Measurements from ENCODE around the gene CDH16.
A peak's percentile ranks its signal among the peaks of the same experiment; 100 is the strongest.

Gene CDH16

DNA sequence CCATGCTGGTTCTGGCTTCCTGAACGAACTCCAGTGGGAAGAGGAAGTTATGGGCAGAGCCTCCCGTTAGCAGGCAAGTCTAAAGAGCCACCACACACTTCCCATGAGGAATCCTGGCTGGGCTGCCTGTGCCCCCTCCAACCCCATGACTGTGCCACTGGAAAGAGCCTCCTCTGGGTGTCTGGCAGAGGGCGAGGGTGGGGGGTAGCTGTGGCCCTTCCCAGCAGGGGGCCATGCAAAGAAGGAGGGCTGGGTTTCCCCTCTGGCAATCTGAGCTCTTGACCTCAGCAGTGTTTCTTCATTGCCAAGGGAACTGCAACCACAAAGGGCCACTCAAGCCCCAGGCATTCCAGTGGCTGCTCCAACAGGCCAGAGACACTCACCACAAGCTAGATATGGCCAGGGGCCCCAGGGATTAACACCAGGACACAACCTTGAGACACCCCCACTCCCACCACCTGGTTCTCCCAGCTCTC is 8.3 kb upstream of the CDH16 start:
- no peak for DNase-seq (ENCODE audit: low read depth in 2 of 2)

DNA sequence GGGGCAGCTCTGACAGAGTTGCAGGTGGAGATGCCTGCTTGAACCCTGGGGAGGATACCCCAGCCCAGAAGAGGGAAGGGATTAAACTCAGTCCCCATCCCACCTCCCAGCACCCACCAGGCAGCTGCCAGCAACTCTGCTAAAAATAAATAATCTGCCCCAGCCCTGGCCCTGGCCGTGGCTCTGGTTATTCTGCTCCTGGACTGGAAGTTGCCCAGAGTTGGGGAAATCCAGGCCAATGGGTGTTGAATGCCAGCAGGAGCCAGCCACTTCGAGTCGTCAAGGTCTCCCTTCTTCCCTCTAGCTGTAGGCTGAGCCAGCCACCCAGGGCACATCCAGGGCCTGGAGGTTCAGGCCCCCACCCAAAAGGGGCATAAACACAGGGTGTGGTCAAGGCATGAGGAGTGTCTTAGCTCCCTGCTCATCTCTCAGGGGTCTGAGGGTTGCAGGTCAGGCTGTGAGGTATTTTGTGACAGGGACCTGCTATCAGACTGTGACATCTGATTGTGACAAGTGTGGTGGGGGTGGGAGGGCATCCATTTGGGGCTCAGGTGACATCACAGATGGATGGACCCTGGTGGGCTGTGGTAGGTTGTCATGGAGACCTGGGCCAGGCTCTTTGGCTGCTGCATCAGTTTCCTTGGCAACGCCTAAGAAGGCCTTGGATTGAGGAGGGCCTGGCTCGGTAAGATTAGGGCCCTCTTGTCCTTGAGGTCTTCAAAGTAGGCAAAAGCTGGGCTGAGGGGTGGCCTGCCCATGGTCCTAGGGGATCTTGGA is 7.7 kb upstream of the CDH16 start:
- DNase-seq (ENCODE audit: low read depth in 2 of 2) = no peak

DNA sequence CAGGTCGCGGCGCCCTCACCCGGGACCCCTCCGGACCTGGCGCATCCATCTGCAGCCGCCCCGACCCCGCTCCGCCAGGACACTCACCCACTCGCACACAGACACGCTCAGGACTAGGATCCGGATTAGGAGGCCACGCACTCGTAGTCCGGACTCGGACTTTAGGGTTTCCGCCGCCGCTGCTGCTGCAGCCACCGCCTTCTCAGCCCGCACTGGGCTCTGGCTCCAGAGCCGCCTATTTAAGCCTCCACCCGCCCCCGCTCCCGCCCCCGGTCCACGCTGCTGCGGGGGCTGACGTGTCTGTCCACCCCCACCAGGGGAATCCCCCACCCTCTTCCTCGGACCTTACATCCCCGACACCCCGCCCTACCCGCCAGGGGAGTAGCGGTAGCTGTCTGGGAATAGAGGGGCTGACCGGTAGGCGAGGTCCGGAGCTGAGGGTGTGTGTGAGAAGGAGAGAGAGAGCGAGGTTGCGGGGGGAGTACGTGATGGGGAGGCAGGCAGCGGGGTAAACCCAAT is 6.7 kb upstream of the CDH16 start, which contains the start of gene RRAD:
Gene RRAD, minus strand, starts transcription at position 214 of the 519 bp plus-strand sequence. CDS start 356 bp downstream, outside the sequence.
- no peak for DNase-seq (ENCODE audit: low read depth in 2 of 2)

DNA sequence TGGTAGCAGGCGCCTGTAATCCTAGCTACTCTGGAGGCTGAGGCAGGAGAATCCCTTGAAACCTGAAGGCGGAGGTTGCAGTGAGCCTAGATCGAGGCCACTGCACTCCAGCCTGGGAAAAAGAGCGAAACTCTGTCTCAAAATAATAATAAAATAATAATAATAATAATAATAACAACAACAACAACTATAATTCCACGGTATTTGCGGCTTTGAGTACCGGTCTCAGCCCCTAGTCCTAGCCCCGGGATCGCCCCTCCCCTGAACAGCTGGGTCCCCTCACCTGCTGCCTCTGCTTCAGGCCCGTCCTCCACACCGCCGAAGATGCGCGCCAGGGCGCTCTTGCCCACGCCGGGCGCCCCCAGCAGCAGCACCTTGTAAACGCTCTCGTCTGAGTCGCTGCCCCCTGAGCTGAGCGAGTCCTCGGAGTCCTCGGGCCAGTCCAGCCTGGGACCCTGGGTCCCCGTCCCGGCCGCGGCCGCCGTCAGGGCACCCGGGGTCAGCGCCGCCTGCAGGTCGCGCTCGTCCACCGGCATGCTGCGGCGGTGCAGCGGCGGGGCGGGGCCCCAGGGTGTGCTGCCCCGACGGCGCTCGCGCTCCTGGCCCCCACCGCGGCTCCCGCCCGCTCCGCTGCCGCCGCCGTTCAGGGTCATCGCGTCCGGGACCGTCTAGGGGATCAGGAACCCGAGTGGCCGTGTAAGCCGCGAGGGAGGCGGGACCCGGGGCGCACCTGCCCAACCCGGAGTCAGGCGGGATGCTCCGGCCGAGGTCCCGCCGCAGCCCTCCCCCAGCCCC is 6.0 kb upstream of the CDH16 start:
- peak in 1 of 2 donors; percentile 39 for DNase-seq (ENCODE audit: low read depth in 2 of 2)

DNA sequence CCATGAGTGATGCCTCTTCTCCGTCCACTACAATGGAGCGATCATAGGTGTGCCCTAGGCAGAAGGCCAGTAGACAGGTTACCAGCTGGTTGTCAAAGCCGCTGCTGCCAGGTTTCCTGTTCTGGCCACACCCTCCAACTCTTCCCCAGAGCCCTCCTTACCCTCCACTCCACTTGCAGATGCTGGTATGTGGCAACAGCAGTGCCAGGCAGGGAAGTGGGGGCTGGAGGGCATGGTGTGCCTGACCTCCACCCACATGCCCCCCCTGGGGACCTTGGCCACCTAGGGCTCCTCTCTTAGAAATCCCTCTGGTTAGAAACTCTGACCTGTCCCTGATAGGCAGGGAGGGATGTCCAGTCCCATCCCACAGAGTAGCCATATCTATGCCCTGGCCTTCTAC is 5.2 kb upstream of the CDH16 start:
- DNase-seq (ENCODE audit: low read depth in 2 of 2) = no peak

DNA sequence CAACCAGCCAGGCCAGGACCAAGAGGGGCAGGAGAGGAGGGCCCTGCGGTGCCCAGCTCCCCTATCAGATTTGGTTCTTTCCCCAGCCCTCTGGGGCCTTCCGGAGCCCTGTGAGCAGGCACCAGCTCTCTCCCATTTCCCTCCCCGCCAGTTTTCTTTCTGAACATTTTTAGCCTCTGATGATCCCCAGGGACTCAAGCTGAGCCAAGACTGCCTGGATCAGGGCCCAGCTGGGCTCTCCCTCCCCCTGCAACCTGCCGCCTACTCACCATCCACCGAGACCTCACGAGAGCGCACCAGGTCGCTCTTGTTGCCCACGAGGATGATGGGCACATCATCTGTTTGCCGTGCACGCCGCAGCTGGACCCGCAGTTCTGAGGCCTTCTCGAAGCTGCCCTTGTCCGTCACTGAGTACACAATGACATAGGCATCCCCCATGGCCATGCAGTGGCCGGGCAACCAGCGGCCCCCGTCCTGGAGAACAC is 4.6 kb upstream of the CDH16 start:
- no peak for DNase-seq (ENCODE audit: low read depth in 2 of 2)

DNA sequence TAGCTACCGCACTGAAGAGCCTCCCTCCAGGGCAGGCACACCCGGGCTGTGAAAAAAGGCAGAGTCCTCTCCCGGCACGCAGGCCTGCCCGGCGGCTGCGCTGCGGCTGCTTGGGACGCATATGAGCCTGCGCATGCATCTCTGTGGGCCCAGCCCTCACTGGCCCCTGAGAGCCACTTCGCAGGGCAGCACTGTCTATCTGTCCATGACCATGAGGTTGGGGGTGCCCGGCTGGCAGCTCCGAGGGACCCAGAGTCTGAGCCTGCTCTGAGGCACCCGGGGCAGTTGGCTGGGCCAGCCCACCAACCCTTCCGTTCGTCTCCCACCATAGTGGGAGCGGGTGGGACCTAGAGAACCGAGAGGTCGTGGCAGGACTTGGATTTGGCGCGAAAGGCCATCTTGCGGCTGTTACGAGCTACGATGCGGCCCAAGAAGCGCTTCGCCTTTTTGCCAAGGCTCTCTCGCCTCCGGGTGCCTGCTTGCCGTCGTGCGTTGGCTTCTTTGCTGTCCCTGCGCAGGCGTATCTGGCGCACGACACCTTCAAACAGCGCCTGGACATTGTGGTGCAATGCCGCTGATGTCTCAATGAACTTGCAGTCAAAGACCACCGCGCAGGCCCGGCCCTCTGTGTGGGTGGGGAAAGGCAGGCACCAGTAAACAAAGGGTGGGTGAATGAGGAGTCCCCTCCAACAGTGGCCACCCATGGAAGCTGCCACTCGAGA is 3.2 kb upstream of the CDH16 start:
- DNase-seq (ENCODE audit: low read depth in 2 of 2) = no peak

DNA sequence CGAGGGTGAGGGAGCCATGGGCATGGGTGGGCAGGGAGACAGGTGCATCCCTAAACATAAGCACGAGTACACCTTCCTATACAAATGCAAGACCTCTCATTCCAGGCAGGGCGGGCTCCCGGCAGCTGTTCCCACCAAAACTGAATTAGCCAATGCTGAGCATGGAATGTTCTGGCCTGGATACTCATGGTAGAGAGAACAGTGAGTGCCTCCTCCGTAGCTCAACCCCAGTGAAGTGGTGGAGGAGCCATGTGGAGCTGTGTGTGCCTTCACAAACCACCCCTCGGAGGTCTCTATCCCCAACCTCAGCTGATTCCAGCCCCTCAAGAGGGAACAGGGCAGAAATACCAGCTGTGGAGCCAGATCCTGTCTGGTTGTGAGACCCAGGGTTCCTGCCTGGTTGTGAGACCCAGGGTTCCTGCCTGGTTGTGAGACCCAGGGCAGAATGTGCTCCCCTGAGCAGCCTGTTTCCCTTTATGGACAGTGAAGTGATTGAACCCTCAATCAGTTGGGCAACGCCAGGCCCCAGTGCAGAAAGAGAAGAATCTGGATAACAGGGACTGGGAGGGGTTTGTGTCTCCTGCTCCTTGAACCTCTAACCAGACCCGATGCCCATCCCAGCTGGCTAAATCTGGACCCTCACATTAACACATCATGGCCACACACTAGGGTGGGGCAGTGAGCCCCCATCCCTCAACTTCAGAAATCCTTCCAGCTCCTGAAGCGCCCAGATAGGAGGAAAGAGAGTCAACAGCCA is 2.4 kb upstream of the CDH16 start:
- DNase-seq (ENCODE audit: low read depth in 2 of 2) = no peak

DNA sequence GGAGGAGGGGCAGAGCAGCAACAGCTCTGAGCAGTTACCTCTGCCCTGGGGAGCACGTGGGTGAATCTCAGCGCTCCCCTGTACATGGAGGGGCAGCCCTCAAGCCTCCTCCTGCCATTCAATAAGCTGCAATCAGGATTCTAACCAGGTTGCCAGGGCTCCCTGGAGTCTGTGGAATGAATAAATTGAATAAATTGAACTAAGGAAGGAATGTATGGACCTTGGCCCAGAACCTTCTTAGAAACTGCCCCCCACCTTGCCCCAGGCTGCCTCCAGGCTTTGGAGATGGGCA is 1.6 kb upstream of the CDH16 start:
- DNase-seq (ENCODE audit: low read depth in 2 of 2) = no peak

DNA sequence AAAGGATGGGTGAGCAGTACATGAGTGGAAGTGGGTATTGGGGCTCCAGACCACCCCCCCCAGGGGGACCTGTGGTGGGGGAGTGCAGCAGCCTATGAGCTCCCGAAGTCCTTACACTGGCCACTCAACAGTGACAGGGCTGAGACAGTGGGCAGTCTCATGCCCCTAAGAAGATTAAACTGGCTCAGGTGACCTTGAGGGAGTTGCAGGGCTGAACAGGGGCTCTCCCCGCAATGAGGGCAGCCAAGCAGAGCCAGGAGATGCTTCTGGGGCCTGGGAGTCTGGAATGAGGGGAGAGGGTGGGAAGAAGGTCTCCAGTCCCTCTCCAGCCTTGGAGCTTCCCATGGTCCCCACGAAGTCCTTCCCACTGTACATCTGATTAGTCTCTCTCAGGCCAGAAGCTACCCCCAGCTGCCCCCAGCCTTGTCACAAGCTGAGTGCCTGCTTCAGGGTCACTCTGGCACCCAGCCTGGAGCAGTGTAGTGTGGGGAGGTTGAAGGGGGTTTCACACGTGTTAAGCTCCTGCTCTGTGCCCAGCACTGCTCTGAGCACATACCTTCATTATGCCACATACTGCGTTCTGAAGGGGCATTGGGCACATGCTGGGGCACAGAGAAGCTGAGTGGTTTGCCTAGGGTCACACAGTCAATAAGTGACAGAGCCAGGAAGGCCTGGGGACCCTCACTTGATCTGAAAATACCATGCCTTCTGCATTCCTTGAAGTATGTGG is 1.0 kb upstream of the CDH16 start:
- no peak for DNase-seq (ENCODE audit: low read depth in 2 of 2)

DNA sequence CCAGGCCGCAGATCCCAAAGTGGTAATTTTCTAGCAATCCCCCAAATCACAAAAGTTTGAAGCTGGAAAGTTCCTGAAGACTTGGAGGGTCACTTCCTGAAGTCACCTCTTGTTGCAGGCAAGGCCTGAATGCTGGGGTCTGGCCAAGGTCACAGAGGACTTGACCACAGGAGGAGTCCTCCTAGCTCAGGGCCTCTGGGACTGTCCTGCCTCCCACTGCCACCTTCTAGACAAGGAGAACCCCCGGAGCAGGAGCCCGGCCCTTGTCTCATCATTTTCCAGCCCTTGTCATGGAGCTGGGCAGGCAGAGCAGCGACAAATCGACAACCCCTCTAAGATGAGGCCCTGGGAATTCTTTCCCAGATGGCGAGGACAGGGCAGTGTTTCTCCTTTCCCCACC is 330 bp downstream of the CDH16 start:
- DNase-seq (ENCODE audit: low read depth in 2 of 2) = no peak

DNA sequence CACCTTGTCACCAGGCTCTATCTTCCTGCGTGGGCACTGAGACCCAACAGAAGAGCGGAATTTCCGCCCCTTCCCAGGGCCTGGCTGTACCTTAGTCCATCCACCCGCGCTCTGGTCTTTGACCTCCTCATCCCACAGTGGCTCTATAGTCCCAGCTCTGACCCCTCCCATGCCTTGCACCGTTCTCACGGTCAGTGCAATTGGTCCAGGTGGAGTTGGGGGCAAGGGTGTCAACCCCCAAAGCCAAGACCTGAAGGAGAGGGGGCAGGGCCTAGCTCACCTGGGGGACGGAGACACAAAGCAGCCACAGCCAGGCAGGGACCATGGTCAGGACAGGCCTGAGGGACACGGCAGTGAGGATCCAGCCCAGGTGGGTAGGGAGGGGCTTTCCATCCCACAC is 944 bp downstream of the CDH16 start:
- no peak for DNase-seq (ENCODE audit: low read depth in 2 of 2)

DNA sequence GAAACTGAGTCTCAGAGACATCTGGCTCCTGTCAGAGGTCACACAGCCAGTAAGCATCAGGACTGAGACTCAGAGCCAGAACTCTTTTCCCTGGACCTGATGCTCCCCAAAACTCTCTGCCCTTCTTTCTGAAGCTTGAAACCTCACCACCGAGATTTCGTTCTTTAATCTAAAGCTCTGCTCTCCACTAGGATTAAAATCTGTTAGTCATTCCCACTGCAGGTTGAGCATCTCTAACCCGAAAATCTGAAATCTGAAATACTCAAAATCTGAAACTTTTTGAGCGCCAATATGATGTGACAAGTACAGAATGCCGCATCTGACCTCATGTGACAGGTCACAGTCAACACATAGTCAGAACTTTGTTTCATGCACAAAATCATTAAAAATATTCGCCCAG is 2.2 kb downstream of the CDH16 start:
- DNase-seq (ENCODE audit: low read depth in 2 of 2) = no peak

DNA sequence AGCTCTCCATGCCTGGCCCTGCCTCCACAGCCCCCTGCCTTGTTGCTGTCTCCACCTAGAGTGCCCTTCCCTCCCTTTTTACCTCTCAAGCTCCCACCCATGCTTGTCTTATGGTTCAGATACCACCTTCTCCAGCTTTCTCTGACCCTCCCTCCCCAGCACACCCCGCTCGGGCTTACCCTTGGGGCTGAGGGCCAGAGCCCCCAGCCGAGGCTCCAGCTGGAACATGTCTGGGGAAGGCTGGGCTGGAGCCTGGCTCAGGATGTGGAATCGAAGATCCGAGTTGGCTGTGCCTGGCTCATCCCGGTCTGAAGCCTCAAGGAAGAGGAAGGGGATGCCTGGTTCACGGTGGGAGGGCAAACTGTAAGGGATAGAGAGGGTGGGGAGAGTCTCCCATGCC is 3.6 kb downstream of the CDH16 start:
- no peak for DNase-seq (ENCODE audit: low read depth in 2 of 2)

DNA sequence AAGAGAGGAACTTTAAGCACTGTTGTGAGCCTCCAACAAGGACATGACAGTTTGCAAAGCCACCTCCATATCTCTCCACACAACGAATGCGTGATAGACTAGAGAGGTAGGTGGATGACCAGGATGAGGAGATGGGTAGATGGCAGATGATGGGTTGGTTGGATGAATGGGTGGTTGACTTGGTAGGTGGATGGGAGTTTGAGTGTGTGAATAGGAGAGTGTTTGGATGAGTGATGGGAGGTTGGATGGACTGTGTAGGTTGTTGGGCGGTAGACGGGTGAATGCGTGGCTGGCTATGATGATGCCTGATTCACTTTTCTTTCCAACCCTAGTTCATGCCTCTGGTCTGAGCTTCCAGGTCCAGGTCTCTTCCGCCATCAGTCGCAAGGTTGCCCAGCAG is 4.1 kb downstream of the CDH16 start:
- no peak for DNase-seq (ENCODE audit: low read depth in 2 of 2)

DNA sequence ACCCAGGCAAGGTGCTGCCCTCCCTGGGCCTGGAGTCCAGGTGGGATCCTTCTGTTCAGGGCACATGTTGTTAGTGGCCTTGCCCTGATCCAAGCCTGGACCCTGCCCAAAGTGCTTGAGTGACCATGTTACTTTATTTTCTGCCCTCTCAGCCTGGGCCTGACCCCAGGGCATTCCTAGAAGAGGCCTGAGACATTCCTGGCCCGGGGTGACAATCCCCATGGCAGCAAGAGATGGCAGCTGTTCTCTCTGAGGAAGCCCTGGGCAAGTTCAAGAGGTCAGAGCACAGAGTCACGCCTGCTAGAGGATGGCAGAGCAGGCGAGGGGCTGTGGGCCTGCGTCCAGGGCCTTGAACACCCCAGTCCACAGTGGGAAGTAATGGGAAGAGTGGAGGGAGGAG is 5.0 kb downstream of the CDH16 start:
- no peak for DNase-seq (ENCODE audit: low read depth in 2 of 2)

DNA sequence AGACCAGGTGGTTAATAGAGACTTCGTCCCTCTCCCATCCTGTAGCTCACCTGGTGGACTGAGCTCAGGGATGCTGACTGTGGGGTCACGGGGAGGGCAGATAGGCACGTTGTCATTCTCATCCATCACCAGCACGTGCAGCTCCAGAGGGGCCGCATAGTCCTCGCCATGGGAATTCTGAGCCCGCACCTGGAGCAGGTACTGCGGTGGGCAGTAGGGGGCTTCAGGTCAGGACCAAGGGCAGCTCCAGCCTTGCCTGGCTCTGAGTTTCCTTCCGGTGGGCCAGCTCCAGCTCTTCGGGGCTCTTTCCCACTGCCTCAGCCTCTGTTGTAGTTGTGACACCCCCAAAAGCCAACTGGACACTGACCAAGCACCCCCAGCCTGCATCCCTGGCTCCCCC is 5.6 kb downstream of the CDH16 start:
- DNase-seq (ENCODE audit: low read depth in 2 of 2) = no peak

DNA sequence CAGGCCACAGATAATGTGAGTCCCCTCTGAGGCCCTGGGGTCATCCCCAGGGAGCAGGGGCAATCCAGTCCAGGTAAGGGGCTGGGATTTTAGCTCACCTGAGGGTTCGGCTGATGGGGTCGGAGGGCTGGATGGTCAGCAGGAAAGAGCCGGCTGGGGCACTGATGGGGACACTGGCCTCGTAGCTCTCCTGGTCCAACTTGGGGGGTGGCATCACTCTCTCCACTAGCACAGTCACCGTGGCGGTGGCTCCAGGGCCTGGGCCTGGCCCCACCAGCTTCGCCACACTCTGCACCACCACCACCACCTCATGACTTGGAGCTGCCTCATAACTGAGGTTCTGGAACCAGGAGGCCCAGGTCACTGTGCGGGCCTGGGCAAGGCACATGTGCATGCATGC is 6.9 kb downstream of the CDH16 start:
- DNase-seq (ENCODE audit: low read depth in 2 of 2) = no peak

DNA sequence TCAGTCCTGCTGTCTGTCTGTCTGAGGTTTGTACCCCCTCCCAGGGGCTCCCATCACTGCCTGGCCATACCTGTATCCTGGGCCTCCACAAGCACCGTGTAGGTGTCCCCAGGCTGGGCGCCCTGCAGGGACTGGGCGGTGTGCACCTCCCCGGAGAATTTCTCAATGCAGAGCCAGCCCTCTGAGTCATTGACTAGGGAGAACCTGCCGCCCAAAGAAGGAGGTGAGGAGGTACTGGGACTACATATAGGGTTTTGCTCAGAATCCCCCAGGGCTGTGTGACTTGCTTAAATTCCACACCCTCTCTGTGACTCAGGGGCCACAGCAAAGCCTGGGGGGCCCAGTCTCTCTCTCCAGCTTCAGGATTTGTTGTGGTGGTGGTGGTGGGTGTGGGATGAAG is 7.6 kb downstream of the CDH16 start:
- no peak for DNase-seq (ENCODE audit: low read depth in 2 of 2)

DNA sequence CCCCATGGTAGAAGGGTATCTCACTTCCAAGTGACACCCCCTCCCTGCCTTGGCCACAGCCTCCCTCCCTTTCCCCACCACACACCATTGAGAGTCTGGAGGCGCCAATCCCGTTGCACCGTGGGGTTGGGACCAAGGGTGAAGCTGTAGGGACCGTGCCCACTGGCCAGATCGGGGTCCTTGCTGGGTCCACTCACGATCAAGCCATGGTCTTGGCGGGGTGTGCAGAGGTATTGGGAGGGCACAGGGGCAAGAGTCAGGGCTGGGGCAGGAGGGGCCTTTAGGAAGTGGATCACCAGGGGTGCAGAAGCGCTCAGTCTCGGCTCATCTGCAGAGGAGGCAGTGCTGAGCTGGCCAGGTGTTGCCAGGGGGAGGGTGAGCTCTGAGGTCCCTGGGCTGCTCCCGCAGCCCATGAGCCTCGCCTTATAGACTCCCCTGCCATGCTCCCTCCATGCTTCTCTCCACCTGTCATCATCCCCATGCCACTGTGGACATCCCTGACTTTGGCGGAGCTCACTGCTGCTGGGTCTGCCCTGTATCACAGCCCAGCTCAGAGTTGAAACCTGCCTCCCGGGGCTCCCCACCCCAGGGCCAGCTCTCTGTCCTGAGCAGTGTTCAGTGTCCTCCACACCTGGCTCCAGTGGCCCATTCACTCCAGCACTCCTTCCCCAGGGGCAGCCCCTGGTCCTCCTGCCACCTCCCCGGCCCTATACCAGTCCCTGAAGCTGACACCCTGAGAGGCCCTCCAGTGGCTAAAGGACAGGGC is 8.3 kb downstream of the CDH16 start:
- DNase-seq (ENCODE audit: low read depth in 2 of 2) = no peak
